ENCODE measurements around the gene FLNB. TPM values are rescaled to one million over a fixed set of nuclear protein-coding genes. Genes with fewer than 3 reads are reported as not detected.

Gene FLNB
- total and polyA plus RNA-seq, 2 experiments from 2014 or later, result 60.6 to 186 TPM

GRCh38 chr3:58092521-58092920, 84.3 kb downstream of the FLNB start:
- H3K4me3 ChIP-seq, result no peak overlapping the region
- WGBS, 2 experiments (ENCODE audit: low coverage in 1 of 2, low lambda C conversion rate in 2 of 2, missing lambda C conversion rate in 2 of 2), result 81 to 86% methylated on average over 4 of the region's 4 CpGs

DNA sequence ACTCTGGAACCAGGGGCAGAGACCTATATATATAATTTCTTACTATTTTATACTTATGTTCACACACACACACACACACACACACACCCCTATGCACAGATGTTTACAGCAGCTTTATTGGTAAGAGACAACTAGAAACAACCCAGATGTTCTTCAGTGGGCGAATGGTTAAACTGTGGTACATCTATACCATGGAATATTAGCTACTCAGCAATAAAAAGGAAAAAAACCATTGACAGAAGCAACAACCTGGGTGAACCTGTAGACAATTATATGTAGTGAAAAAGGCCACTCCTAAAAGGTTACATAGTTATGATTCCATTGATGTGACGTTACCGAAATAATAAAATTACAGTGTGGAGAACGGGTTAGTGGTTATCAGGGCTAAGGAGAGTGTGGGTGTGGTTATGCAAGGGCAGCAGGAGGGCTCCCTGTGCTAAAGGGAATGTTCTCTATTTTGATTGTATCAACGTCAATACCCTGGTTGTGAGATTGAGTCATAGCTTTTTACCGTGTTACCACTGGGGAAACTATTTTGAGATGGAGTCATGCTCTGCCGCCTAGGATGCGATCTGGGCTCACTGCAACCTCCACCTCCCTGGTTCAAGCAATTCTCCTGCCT, 85.5 kb downstream of the FLNB start:
- Histone ChIP-seq H3K9me2 (ENCODE audit: insufficient read depth) (no peaks in the 10 kb centered on the region), H3K9me3 (ENCODE audit: low read depth) (no peaks in the 10 kb centered on the region), H3K4me2 (ENCODE audit: unreplicated experiment) (no peak overlapping the region), H3K36me3 (ENCODE audit: low read depth) (peaks cover 49% of the 10 kb centered on the region), H3K4me1 (ENCODE audit: insufficient read depth) (no peaks in the 10 kb centered on the region), H3K4me3 (no peak overlapping the region), H4K20me1 (ENCODE audit: insufficient read depth) (no peaks in the 10 kb centered on the region; the same call in 1 of the 2 replicates), H2AFZ (no peak overlapping the region), H3F3A (ENCODE audit: insufficient read depth) (peaks cover 11% of the 10 kb centered on the region; the same call in 1 of the 2 replicates), H3K27me3 (replicated peaks; ENCODE audit: insufficient read depth) (no peaks in the 10 kb centered on the region), H3K27ac (no peak overlapping the region), H3K9ac (no peak overlapping the region), H3K79me2 (ENCODE audit: insufficient read depth) (peaks cover 96% of the 10 kb centered on the region)
- peak; percentile 65 for DNase-seq
- TF ChIP-seq EZH2phosphoT487 (IDR thresholded peaks at IDR 0.05; ENCODE audit: insufficient read depth, low read depth) (no peak), EZH2 (IDR thresholded peaks at IDR 0.05; ENCODE audit: insufficient read depth, poor library complexity, severe bottlenecking) (no peak)
- WGBS, 2 experiments (ENCODE audit: low coverage in 1 of 2, low lambda C conversion rate in 2 of 2, missing lambda C conversion rate in 2 of 2), result 72 to 81% methylated on average over 8 of the region's 8 CpGs
- in situ Hi-C loops (cut with MboI), result no loop called here

More at GRCh38 chr3:58092521-58092920, 84.3 kb downstream of the FLNB start:
- Histone ChIP-seq H3K27me3 (replicated peaks; ENCODE audit: insufficient read depth) (no peaks in the 10 kb centered on the region), H3F3A (ENCODE audit: insufficient read depth) (peaks cover 6% of the 10 kb centered on the region; the same call in 1 of the 2 replicates), H3K9me2 (ENCODE audit: insufficient read depth) (no peaks in the 10 kb centered on the region), H3K79me2 (ENCODE audit: insufficient read depth) (peaks cover 99% of the 10 kb centered on the region), H3K27ac (no peak overlapping the region), H3K4me1 (ENCODE audit: insufficient read depth) (no peaks in the 10 kb centered on the region), H3K9ac (no peak overlapping the region), H4K20me1 (ENCODE audit: insufficient read depth) (no peaks in the 10 kb centered on the region; the same call in 1 of the 2 replicates), H3K4me2 (ENCODE audit: unreplicated experiment) (no peak overlapping the region), H3K9me3 (ENCODE audit: low read depth) (no peaks in the 10 kb centered on the region), H2AFZ (no peak overlapping the region), H3K36me3 (ENCODE audit: low read depth) (peaks cover 37% of the 10 kb centered on the region)
- no peak for TF ChIP-seq EZH2 (IDR thresholded peaks at IDR 0.05; ENCODE audit: insufficient read depth, poor library complexity, severe bottlenecking)
- no peak for TF ChIP-seq EZH2phosphoT487 (IDR thresholded peaks at IDR 0.05; ENCODE audit: insufficient read depth, low read depth)
- in situ Hi-C loops (cut with MboI), result no loop called here
- no peak for DNase-seq

DNA sequence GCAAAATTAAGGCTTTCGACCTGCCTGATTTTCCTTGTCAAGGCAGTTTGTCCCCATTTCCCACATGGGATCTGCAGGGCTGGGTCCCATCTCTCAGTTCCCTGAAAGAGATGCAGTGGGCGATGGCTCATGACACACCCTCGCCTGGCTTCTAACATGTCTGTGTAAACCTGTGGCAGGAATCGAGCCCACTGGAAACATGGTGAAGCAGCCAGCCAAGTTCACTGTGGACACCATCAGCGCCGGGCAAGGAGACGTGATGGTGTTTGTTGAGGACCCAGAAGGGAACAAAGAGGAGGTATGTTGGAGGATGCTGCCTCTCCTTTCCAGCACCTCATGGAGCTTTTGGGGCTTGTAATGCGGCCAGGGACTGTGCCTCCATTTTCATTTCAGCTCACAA, 86.4 kb downstream of the FLNB start:
- H3K4me3 ChIP-seq, result no peak overlapping the region
- no peaks in the 10 kb centered on the region; the same call in 1 of the 2 replicates for H4K20me1 ChIP-seq (ENCODE audit: insufficient read depth)
- H3K27ac ChIP-seq, result no peak overlapping the region
- 0 out of 2 replicates have a peak, but pooled peaks cover 7% of the 10 kb centered on the region for H3F3A ChIP-seq (ENCODE audit: insufficient read depth)
- no peak overlapping the region for H2AFZ ChIP-seq
- peaks cover 87% of the 10 kb centered on the region for H3K79me2 ChIP-seq (ENCODE audit: insufficient read depth)
- no peaks in the 10 kb centered on the region for H3K27me3 ChIP-seq (replicated peaks; ENCODE audit: insufficient read depth)
- WGBS, 2 experiments (ENCODE audit: low coverage in 1 of 2, low lambda C conversion rate in 2 of 2, missing lambda C conversion rate in 2 of 2), result 93 to 94% methylated on average over 8 of the region's 8 CpGs
- no peak overlapping the region for H3K4me2 ChIP-seq (ENCODE audit: unreplicated experiment)
- no peaks in the 10 kb centered on the region for H3K9me3 ChIP-seq (ENCODE audit: low read depth)
- H3K36me3 ChIP-seq (ENCODE audit: low read depth), result peaks cover 59% of the 10 kb centered on the region
- H3K9me2 ChIP-seq (ENCODE audit: insufficient read depth), result no peaks in the 10 kb centered on the region
- H3K4me1 ChIP-seq (ENCODE audit: insufficient read depth), result no peaks in the 10 kb centered on the region
- H3K9ac ChIP-seq, result no peak overlapping the region
- in situ Hi-C loops (cut with MboI), result no loop called here
- DNase-seq, result no peak
- TF ChIP-seq EZH2 (IDR thresholded peaks at IDR 0.05; ENCODE audit: insufficient read depth, poor library complexity, severe bottlenecking) (no peak), EZH2phosphoT487 (IDR thresholded peaks at IDR 0.05; ENCODE audit: insufficient read depth, low read depth) (no peak)

GRCh38 chr3:58095603-58096138, 87.4 kb downstream of the FLNB start:
- WGBS, 2 experiments (ENCODE audit: low coverage in 1 of 2, low lambda C conversion rate in 2 of 2, missing lambda C conversion rate in 2 of 2), result 73 to 76% methylated on average over 6 of the region's 6 CpGs

More at GRCh38 chr3:58095603-58096138, 87.4 kb downstream of the FLNB start:
- Histone ChIP-seq H3K36me3 (ENCODE audit: low read depth) (peaks cover 59% of the 10 kb centered on the region), H3F3A (ENCODE audit: insufficient read depth) (0 out of 2 replicates have a peak, but pooled peaks cover 7% of the 10 kb centered on the region), H4K20me1 (ENCODE audit: insufficient read depth) (no peaks in the 10 kb centered on the region; the same call in 1 of the 2 replicates), H3K4me1 (ENCODE audit: insufficient read depth) (no peaks in the 10 kb centered on the region), H3K27ac (no peak overlapping the region), H3K9me2 (ENCODE audit: insufficient read depth) (no peaks in the 10 kb centered on the region), H3K4me3 (no peak overlapping the region), H3K9me3 (ENCODE audit: low read depth) (no peaks in the 10 kb centered on the region), H3K27me3 (replicated peaks; ENCODE audit: insufficient read depth) (no peaks in the 10 kb centered on the region), H3K9ac (no peak overlapping the region), H3K79me2 (ENCODE audit: insufficient read depth) (peaks cover 76% of the 10 kb centered on the region), H2AFZ (no peak overlapping the region), H3K4me2 (ENCODE audit: unreplicated experiment) (no peak overlapping the region)
- no peak for DNase-seq
- in situ Hi-C loops (cut with MboI), result no loop called here
- TF ChIP-seq EZH2phosphoT487 (IDR thresholded peaks at IDR 0.05; ENCODE audit: insufficient read depth, low read depth) (no peak), EZH2 (IDR thresholded peaks at IDR 0.05; ENCODE audit: insufficient read depth, poor library complexity, severe bottlenecking) (no peak)

Data from GM23248 (cell line).